ENCODE measurements around the gene NEURL1B.
"Not testable (repeated sequence)": the region's sequence is repeated elsewhere in the genome, so short reads cannot be mapped to it uniquely, and the experiment has no call there.

NEURL1B gene

GRCh38 chr5:172595596-172596455 is 45.2 kb upstream of the NEURL1B start:
- no peak overlapping the region for H3K27ac ChIP-seq
- TF ChIP-seq EZH2 (IDR thresholded peaks at IDR 0.05), result no peak
- no peak for TF ChIP-seq POLR2AphosphoS5 (IDR thresholded peaks at IDR 0.05; ENCODE audit: borderline replicate concordance, low read depth, low read length)
- TF ChIP-seq FOXP2 (optimal IDR thresholded peaks at IDR 0.05; ENCODE audit: control extremely low read depth, extremely low read length, insufficient read depth), result no peak
- no peak for DNase-seq (ENCODE audit: low read depth, low spot score)

GRCh38 chr5:172596638-172597231 is 44.3 kb upstream of the NEURL1B start:
- no peak overlapping the region for H3K4me3 ChIP-seq
- H3K9ac ChIP-seq (ENCODE audit: insufficient read length), result no peak overlapping the region
- no peak for TF ChIP-seq FOXP2 (optimal IDR thresholded peaks at IDR 0.05; ENCODE audit: control extremely low read depth, extremely low read length, insufficient read depth)
- no peak for TF ChIP-seq EZH2 (IDR thresholded peaks at IDR 0.05)
- no peak for TF ChIP-seq POLR2AphosphoS5 (IDR thresholded peaks at IDR 0.05; ENCODE audit: borderline replicate concordance, low read depth, low read length)
- no peak overlapping the region for H3K27ac ChIP-seq
- no peak for DNase-seq (ENCODE audit: low read depth, low spot score)
- H3K9me3 ChIP-seq (ENCODE audit: low read depth, low read length), result no peaks in the 10 kb centered on the region
- no peaks in the 10 kb centered on the region for H3K36me3 ChIP-seq (ENCODE audit: insufficient read depth, low read length)

More at GRCh38 chr5:172595596-172596455, 45.2 kb upstream of the NEURL1B start:
- no peaks in the 10 kb centered on the region for H3K9me3 ChIP-seq (ENCODE audit: low read depth, low read length)
- no peaks in the 10 kb centered on the region for H3K36me3 ChIP-seq (ENCODE audit: insufficient read depth, low read length)
- no peak overlapping the region for H3K4me3 ChIP-seq
- no peak overlapping the region for H3K9ac ChIP-seq (ENCODE audit: insufficient read length)

- TF ChIP-seq POLR2AphosphoS5 (IDR thresholded peaks at IDR 0.05; ENCODE audit: borderline replicate concordance, low read depth, low read length) (no peak), FOXP2 (optimal IDR thresholded peaks at IDR 0.05; ENCODE audit: control extremely low read depth, extremely low read length, insufficient read depth) (no peak), EZH2 (IDR thresholded peaks at IDR 0.05) (no peak)
- no peak for DNase-seq (ENCODE audit: low read depth, low spot score)
- Histone ChIP-seq H3K4me3 (no peak overlapping the region), H3K27ac (no peak overlapping the region), H3K9ac (ENCODE audit: insufficient read length) (no peak overlapping the region), H3K36me3 (ENCODE audit: insufficient read depth, low read length) (no peaks in the 10 kb centered on the region), H3K9me3 (ENCODE audit: low read depth, low read length) (no peaks in the 10 kb centered on the region)
These were observed 43.3 kb upstream of the NEURL1B start for GRCh38 chr5:172597755-172598155.

GRCh38 chr5:172598251-172599203 is 42.5 kb upstream of the NEURL1B start:
- TF ChIP-seq EZH2 (IDR thresholded peaks at IDR 0.05) (no peak), FOXP2 (optimal IDR thresholded peaks at IDR 0.05; ENCODE audit: control extremely low read depth, extremely low read length, insufficient read depth) (no peak), POLR2AphosphoS5 (IDR thresholded peaks at IDR 0.05; ENCODE audit: borderline replicate concordance, low read depth, low read length) (no peak)
- no peak for DNase-seq (ENCODE audit: low read depth, low spot score)
- no peak overlapping the region for H3K4me3 ChIP-seq
- H3K9ac ChIP-seq (ENCODE audit: insufficient read length), result no peak overlapping the region
- no peaks in the 10 kb centered on the region for H3K9me3 ChIP-seq (ENCODE audit: low read depth, low read length)
- no peak overlapping the region for H3K27ac ChIP-seq
- no peaks in the 10 kb centered on the region for H3K36me3 ChIP-seq (ENCODE audit: insufficient read depth, low read length)

GRCh38 chr5:172599204-172599567 is 41.9 kb upstream of the NEURL1B start:
- no peak for DNase-seq (ENCODE audit: low read depth, low spot score)
- TF ChIP-seq FOXP2 (optimal IDR thresholded peaks at IDR 0.05; ENCODE audit: control extremely low read depth, extremely low read length, insufficient read depth), result no peak

GRCh38 chr5:172600571-172600970 is 40.5 kb upstream of the NEURL1B start:
- no peaks in the 10 kb centered on the region for H3K36me3 ChIP-seq (ENCODE audit: insufficient read depth, low read length)
- TF ChIP-seq EZH2 (IDR thresholded peaks at IDR 0.05) (no peak), POLR2AphosphoS5 (IDR thresholded peaks at IDR 0.05; ENCODE audit: borderline replicate concordance, low read depth, low read length) (no peak), FOXP2 (optimal IDR thresholded peaks at IDR 0.05; ENCODE audit: control extremely low read depth, extremely low read length, insufficient read depth) (no peak)
- H3K27ac ChIP-seq, result no peak overlapping the region
- no peaks in the 10 kb centered on the region for H3K9me3 ChIP-seq (ENCODE audit: low read depth, low read length)
- DNase-seq (ENCODE audit: low read depth, low spot score), result no peak
- no peak overlapping the region for H3K4me3 ChIP-seq
- H3K9ac ChIP-seq (ENCODE audit: insufficient read length), result no peak overlapping the region

More at GRCh38 chr5:172599204-172599567, 41.9 kb upstream of the NEURL1B start:
- Histone ChIP-seq H3K9ac (ENCODE audit: insufficient read length) (no peak overlapping the region), H3K4me3 (no peak overlapping the region), H3K27ac (no peak overlapping the region), H3K36me3 (ENCODE audit: insufficient read depth, low read length) (no peaks in the 10 kb centered on the region), H3K9me3 (ENCODE audit: low read depth, low read length) (no peaks in the 10 kb centered on the region)

- H3K36me3 ChIP-seq (ENCODE audit: insufficient read depth, low read length); DNase-seq (ENCODE audit: low read depth, low spot score); H3K27ac ChIP-seq; H3K4me3 ChIP-seq; H3K9me3 ChIP-seq (ENCODE audit: low read depth, low read length); H3K9ac ChIP-seq (ENCODE audit: insufficient read length): not testable (repeated sequence)
These were observed 39.5 kb upstream of the NEURL1B start for GRCh38 chr5:172601576-172601975.

- Histone ChIP-seq H3K36me3 (ENCODE audit: insufficient read depth, low read length) (no peaks in the 10 kb centered on the region), H3K27ac (no peak overlapping the region), H3K9ac (ENCODE audit: insufficient read length) (no peak overlapping the region), H3K9me3 (ENCODE audit: low read depth, low read length) (no peaks in the 10 kb centered on the region), H3K4me3 (no peak overlapping the region)
- TF ChIP-seq FOXP2 (optimal IDR thresholded peaks at IDR 0.05; ENCODE audit: control extremely low read depth, extremely low read length, insufficient read depth) (no peak), EZH2 (IDR thresholded peaks at IDR 0.05) (no peak), POLR2AphosphoS5 (IDR thresholded peaks at IDR 0.05; ENCODE audit: borderline replicate concordance, low read depth, low read length) (no peak)
- DNase-seq (ENCODE audit: low read depth, low spot score), result no peak
These were observed 38.3 kb upstream of the NEURL1B start for GRCh38 chr5:172602783-172603231.

All from SK-N-MC (cell line).